Measurements from ENCODE around the gene CLDN3.

The CLDN3 gene

DNA sequence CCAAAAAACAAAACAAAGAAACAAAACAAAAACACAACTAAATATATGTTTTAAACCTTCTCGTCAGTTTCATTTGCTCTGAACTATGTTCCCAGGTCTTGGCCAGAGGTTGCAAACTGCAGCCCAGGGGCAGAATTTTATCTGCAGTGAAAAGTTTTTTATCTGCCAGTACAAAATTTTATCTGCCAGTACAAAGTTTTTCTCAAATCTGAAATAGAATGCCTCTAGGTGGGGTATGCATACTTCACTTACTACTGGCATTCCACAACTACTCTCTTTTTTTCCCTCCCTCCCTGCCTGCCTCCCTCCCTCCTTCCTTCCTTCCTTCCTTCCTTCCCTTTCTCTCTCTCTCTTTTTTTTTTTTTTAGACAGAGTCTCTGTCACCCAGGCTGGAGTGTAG is 9.4 kb upstream of the CLDN3 start:
- no peak for TF ChIP-seq EZH2 (IDR thresholded peaks at IDR 0.05; ENCODE audit: borderline replicate concordance, low read depth, low read length, severe bottlenecking)
- TF ChIP-seq, protein P1, sequence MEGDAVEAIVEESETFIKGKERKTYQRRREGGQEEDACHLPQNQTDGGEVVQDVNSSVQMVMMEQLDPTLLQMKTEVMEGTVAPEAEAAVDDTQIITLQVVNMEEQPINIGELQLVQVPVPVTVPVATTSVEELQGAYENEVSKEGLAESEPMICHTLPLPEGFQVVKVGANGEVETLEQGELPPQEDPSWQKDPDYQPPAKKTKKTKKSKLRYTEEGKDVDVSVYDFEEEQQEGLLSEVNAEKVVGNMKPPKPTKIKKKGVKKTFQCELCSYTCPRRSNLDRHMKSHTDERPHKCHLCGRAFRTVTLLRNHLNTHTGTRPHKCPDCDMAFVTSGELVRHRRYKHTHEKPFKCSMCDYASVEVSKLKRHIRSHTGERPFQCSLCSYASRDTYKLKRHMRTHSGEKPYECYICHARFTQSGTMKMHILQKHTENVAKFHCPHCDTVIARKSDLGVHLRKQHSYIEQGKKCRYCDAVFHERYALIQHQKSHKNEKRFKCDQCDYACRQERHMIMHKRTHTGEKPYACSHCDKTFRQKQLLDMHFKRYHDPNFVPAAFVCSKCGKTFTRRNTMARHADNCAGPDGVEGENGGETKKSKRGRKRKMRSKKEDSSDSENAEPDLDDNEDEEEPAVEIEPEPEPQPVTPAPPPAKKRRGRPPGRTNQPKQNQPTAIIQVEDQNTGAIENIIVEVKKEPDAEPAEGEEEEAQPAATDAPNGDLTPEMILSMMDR (IDR thresholded peaks at IDR 0.05; ENCODE audit: borderline replicate concordance, extremely low read depth, low read length, poor library complexity, severe bottlenecking) = no peak
- Histone ChIP-seq H3K9ac (ENCODE audit: low read depth, low read length) (no peak overlapping the region), H4K20me1 (ENCODE audit: insufficient read depth, low read length) (no peaks in the 10 kb centered on the region), H3K4me3 (ENCODE audit: low read depth in 1 of 2, low read length in 2 of 2) (no peak overlapping the region), H3K36me3 (ENCODE audit: insufficient read depth, low read length) (no peaks in the 10 kb centered on the region), H3K27me3 (ENCODE audit: insufficient read depth, low read length, poor library complexity) (no peaks in the 10 kb centered on the region), H3K9me3 (ENCODE audit: insufficient read depth, low read length, severe bottlenecking) (no peaks in the 10 kb centered on the region), H2AFZ (ENCODE audit: low read depth, low read length) (no peak overlapping the region), H3K4me1 (ENCODE audit: insufficient read depth, low read length) (no peaks in the 10 kb centered on the region), H3K79me2 (ENCODE audit: insufficient read depth, low read length) (no peaks in the 10 kb centered on the region), H3K4me2 (ENCODE audit: insufficient read depth, low read length) (no peak overlapping the region), H3K27ac (ENCODE audit: low read length) (no peak overlapping the region)
- no peak for DNase-seq
- ATAC-seq (ENCODE audit: insufficient read depth, low read depth) = no peak

GRCh38 chr7:73778801-73779389 is 8.8 kb upstream of the CLDN3 start:
- no peak for DNase-seq
- no peaks in the 10 kb centered on the region for H3K27me3 ChIP-seq (ENCODE audit: insufficient read depth, low read length, poor library complexity)
- no peaks in the 10 kb centered on the region for H4K20me1 ChIP-seq (ENCODE audit: insufficient read depth, low read length)
- ATAC-seq (ENCODE audit: insufficient read depth, low read depth) = no peak
- H3K4me2 ChIP-seq (ENCODE audit: insufficient read depth, low read length) = no peak overlapping the region
- TF ChIP-seq EZH2 (IDR thresholded peaks at IDR 0.05; ENCODE audit: borderline replicate concordance, low read depth, low read length, severe bottlenecking) = no peak
- TF ChIP-seq, protein P1 (IDR thresholded peaks at IDR 0.05; ENCODE audit: borderline replicate concordance, extremely low read depth, low read length, poor library complexity, severe bottlenecking) = no peak
- H3K4me3 ChIP-seq (ENCODE audit: low read depth in 1 of 2, low read length in 2 of 2) = no peak overlapping the region
- no peaks in the 10 kb centered on the region for H3K36me3 ChIP-seq (ENCODE audit: insufficient read depth, low read length)
- H3K9ac ChIP-seq (ENCODE audit: low read depth, low read length) = no peak overlapping the region
- no peaks in the 10 kb centered on the region for H3K9me3 ChIP-seq (ENCODE audit: insufficient read depth, low read length, severe bottlenecking)
- H3K4me1 ChIP-seq (ENCODE audit: insufficient read depth, low read length) = no peaks in the 10 kb centered on the region
- no peaks in the 10 kb centered on the region for H3K79me2 ChIP-seq (ENCODE audit: insufficient read depth, low read length)
- H2AFZ ChIP-seq (ENCODE audit: low read depth, low read length) = no peak overlapping the region
- no peak overlapping the region for H3K27ac ChIP-seq (ENCODE audit: low read length)

GRCh38 chr7:73774923-73775322 is 4.9 kb upstream of the CLDN3 start:
- no peak overlapping the region for H3K4me2 ChIP-seq (ENCODE audit: insufficient read depth, low read length)

More at GRCh38 chr7:73774923-73775322, 4.9 kb upstream of the CLDN3 start:
- no peak overlapping the region for H3K9ac ChIP-seq (ENCODE audit: low read depth, low read length)
- ATAC-seq (ENCODE audit: insufficient read depth, low read depth) (no peak), DNase-seq (no peak)
- no peak overlapping the region for H3K27ac ChIP-seq (ENCODE audit: low read length)
- no peak overlapping the region for H2AFZ ChIP-seq (ENCODE audit: low read depth, low read length)
- no peaks in the 10 kb centered on the region for H3K9me3 ChIP-seq (ENCODE audit: insufficient read depth, low read length, severe bottlenecking)
- H3K36me3 ChIP-seq (ENCODE audit: insufficient read depth, low read length) = no peaks in the 10 kb centered on the region
- H3K79me2 ChIP-seq (ENCODE audit: insufficient read depth, low read length) = no peaks in the 10 kb centered on the region
- no peaks in the 10 kb centered on the region for H4K20me1 ChIP-seq (ENCODE audit: insufficient read depth, low read length)
- no peaks in the 10 kb centered on the region for H3K27me3 ChIP-seq (ENCODE audit: insufficient read depth, low read length, poor library complexity)
- H3K4me3 ChIP-seq (ENCODE audit: low read depth in 1 of 2, low read length in 2 of 2) = no peak overlapping the region
- TF ChIP-seq EZH2 (IDR thresholded peaks at IDR 0.05; ENCODE audit: borderline replicate concordance, low read depth, low read length, severe bottlenecking) = no peak
- TF ChIP-seq, protein P1 (IDR thresholded peaks at IDR 0.05; ENCODE audit: borderline replicate concordance, extremely low read depth, low read length, poor library complexity, severe bottlenecking) = no peak
- H3K4me1 ChIP-seq (ENCODE audit: insufficient read depth, low read length) = no peaks in the 10 kb centered on the region

Measured in DND-41 (cell line).